Measurements from ENCODE around the gene ENAH.
"Not testable (repeated sequence)": the region's sequence is repeated elsewhere in the genome, so short reads cannot be mapped to it uniquely, and the experiment has no call there.

Gene ENAH

DNA sequence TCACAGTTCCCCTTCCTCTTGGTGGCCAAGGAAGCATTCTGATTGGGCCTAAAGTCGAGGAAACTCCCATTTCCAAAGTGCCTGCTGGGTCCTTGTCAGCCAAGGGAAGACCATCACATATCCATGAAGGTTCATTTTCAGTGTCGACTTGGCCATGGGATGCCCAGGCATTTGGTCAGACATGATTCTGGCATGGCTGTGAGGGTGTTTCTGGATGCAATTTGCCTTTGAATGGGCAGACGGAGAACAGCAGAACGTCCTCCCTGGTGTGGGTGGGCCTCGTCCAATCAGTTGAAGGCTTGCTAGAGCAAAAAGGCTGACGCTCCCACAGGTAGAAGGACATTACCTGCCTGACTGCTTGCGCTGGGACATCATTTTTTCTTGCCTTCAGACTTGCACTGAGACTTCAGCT lies 176.8 kb downstream of the ENAH start:
- H3K27me3 ChIP-seq (ENCODE audit: insufficient read depth, insufficient read length): peaks cover 4% of the 10 kb centered on the region
- no peaks in the 10 kb centered on the region; the same call in 1 of the 2 replicates for H3K9me3 ChIP-seq (ENCODE audit: insufficient read depth, low read length)
- peaks cover 6% of the 10 kb centered on the region for H3K4me1 ChIP-seq (ENCODE audit: insufficient read depth, insufficient read length)
- no peak overlapping the region for H3K9ac ChIP-seq (ENCODE audit: insufficient read length, low read depth)
- no peak overlapping the region for H3K4me3 ChIP-seq (ENCODE audit: insufficient read length, low read depth)
- H3K36me3 ChIP-seq (ENCODE audit: insufficient read depth, insufficient read length, low read length): no peaks in the 10 kb centered on the region
- DNase-seq (ENCODE audit: low read depth, low spot score): no peak
- TF ChIP-seq SUZ12 (IDR thresholded peaks at IDR 0.05; ENCODE audit: extremely low read depth, insufficient read depth, insufficient read length) (no peak), ZNF274 (IDR thresholded peaks at IDR 0.05; ENCODE audit: low read depth, low read length) (no peak), YY1 (IDR thresholded peaks at IDR 0.05; ENCODE audit: insufficient read depth, insufficient read length) (no peak)

DNA sequence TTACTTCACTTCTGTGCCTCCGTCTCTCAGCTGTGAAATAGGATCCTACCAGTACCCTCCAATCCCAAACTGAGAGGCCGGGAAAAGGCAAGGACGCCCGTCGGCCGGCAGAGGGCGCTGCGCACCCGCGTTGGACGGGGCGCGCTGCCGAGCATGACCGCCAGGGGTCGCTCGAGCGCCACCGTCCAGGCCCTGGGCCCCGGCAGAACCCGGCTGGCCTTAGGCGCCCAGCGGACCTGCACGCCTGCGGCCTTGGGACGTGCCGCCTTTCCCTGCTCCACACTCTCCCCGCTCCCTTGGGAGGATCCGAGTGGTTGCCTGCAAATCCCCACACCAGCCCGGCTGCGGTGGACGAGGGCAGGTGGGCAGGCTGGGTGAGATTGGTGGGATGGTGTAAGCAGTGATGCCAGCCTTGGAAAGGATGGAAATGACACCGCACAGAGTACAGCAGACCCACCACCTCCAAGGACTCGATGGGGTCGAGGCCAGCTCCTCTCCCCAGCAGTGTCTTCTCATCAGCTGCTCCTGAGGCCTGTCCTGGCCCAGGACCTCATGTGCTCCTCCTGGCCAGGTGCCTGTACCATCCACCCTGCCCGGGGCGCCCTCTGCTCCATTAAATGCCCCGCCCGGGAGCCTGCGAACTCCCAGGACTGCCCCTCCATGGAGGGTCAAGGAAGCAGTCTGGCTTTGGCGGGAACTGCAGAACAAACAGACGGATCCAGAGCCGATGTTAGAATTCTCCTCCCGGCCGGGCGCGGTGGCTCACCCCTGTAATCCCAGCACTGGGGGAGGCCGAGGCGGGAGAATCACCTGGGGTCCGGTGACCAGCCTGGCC lies 177.7 kb downstream of the ENAH start:
- Histone ChIP-seq H3K36me3 (ENCODE audit: insufficient read depth, insufficient read length, low read length) (no peaks in the 10 kb centered on the region), H3K27me3 (ENCODE audit: insufficient read depth, insufficient read length) (peaks cover 4% of the 10 kb centered on the region), H3K9ac (ENCODE audit: insufficient read length, low read depth) (peak overlapping the region; percentile 34), H3K4me1 (ENCODE audit: insufficient read depth, insufficient read length) (peaks cover 6% of the 10 kb centered on the region), H3K4me3 (ENCODE audit: insufficient read length, low read depth) (no peak overlapping the region), H3K9me3 (ENCODE audit: insufficient read depth, low read length) (no peaks in the 10 kb centered on the region; the same call in 1 of the 2 replicates)
- peak; percentile 68 for DNase-seq (ENCODE audit: low read depth, low spot score)
- no peak for TF ChIP-seq ZNF274 (IDR thresholded peaks at IDR 0.05; ENCODE audit: low read depth, low read length)
- TF ChIP-seq SUZ12 (IDR thresholded peaks at IDR 0.05; ENCODE audit: extremely low read depth, insufficient read depth, insufficient read length): no peak
- no peak for TF ChIP-seq YY1 (IDR thresholded peaks at IDR 0.05; ENCODE audit: insufficient read depth, insufficient read length)

DNA sequence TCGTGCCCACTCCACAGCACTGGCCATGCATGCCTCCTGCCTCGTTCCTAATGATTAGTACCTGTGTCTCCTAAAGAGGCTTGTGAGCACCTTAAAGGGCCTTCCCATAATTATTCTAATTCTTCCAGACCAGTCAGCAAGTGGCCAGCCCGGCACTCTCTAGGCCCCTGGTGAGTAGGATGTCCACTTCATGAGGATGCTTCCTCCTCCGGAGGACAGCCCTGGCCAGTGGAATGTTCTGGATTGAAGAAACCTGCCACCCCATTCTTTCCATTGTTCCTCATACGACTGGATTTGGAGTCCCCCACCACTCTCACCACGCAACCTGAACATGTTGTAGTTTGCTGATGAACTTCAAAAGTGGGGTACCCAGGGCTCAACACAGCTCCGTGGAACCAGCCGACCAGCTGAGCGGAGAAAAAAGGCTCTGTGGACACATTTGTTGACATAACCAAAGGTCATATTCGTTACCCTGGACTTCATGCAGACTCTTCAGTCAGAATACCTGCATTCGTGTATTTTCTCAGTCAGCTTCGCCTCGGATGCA lies 178.4 kb downstream of the ENAH start:
- H3K36me3 ChIP-seq (ENCODE audit: insufficient read depth, insufficient read length, low read length): no peaks in the 10 kb centered on the region
- H3K4me1 ChIP-seq (ENCODE audit: insufficient read depth, insufficient read length): peaks cover 6% of the 10 kb centered on the region
- H3K9me3 ChIP-seq (ENCODE audit: insufficient read depth, low read length): no peaks in the 10 kb centered on the region; the same call in 1 of the 2 replicates
- H3K4me3 ChIP-seq (ENCODE audit: insufficient read length, low read depth): no peak overlapping the region
- TF ChIP-seq ZNF274 (IDR thresholded peaks at IDR 0.05; ENCODE audit: low read depth, low read length) (no peak), YY1 (IDR thresholded peaks at IDR 0.05; ENCODE audit: insufficient read depth, insufficient read length) (no peak), SUZ12 (IDR thresholded peaks at IDR 0.05; ENCODE audit: extremely low read depth, insufficient read depth, insufficient read length) (no peak)
- no peak for DNase-seq (ENCODE audit: low read depth, low spot score)
- peaks cover 4% of the 10 kb centered on the region for H3K27me3 ChIP-seq (ENCODE audit: insufficient read depth, insufficient read length)
- no peak overlapping the region for H3K9ac ChIP-seq (ENCODE audit: insufficient read length, low read depth)

DNA sequence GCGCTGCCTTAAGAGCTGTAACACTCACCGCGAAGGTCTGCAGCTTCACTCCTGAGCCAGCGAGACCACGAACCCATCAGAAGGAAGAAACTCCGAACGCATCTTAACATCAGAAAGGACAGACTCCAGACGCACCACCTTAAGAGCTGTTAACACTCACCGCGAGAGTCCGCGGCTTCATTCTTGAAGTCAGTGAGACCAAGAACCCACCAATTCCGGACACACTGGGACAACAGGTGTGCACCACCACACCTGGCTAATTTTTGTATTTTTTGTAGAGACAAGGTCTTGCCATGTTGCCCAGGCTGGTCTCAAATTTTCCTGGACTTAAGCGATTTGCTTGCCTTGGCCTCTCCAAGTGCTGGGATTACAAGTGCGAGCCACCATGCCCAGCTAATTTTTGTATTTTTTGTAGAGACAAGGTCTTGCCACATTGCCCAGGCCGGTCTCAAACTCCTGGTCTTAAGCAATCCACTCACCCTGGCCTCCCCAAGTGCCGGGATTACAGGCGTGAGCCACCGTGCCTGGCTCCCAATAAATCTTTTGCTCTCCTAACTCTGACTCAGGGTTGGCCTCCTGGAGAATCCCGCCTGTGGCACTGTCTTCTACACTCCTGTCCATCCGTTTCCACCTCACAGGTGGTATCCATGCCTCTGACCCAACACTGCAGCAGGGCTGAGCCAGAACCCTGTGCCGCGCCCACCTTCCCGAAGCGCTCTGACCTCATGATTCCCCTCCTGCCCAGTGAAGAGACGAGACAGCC lies 179.1 kb downstream of the ENAH start:
- not testable (repeated sequence) for H3K9ac ChIP-seq (ENCODE audit: insufficient read length, low read depth)

DNA sequence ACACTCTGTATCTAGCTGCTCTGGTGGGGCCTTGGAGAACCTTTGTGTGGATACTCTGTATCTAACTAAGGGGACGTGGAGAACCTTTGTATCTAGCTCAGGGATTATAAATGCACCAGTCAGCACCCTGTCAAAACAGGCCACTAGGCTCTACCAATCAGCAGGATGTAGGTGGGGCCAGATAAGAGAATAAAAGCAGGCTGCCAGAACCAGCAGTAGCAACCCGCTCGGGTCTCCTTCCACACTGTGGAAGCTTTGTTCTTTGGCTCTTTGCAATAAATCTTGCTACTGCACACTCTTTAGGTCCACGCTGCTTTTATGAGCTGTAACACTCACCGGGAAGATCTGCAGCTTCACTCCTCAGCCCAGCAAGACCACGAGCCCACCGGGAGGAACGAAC lies 179.7 kb downstream of the ENAH start:
- DNase-seq (ENCODE audit: low read depth, low spot score); H3K9ac ChIP-seq (ENCODE audit: insufficient read length, low read depth): not testable (repeated sequence)

More for the DNA sequence above, 179.1 kb downstream of the ENAH start:
- H3K4me1 ChIP-seq (ENCODE audit: insufficient read depth, insufficient read length); H3K27me3 ChIP-seq (ENCODE audit: insufficient read depth, insufficient read length); H3K9me3 ChIP-seq (ENCODE audit: insufficient read depth, low read length); H3K4me3 ChIP-seq (ENCODE audit: insufficient read length, low read depth); H3K36me3 ChIP-seq (ENCODE audit: insufficient read depth, insufficient read length, low read length); DNase-seq (ENCODE audit: low read depth, low spot score): not testable (repeated sequence)

DNA sequence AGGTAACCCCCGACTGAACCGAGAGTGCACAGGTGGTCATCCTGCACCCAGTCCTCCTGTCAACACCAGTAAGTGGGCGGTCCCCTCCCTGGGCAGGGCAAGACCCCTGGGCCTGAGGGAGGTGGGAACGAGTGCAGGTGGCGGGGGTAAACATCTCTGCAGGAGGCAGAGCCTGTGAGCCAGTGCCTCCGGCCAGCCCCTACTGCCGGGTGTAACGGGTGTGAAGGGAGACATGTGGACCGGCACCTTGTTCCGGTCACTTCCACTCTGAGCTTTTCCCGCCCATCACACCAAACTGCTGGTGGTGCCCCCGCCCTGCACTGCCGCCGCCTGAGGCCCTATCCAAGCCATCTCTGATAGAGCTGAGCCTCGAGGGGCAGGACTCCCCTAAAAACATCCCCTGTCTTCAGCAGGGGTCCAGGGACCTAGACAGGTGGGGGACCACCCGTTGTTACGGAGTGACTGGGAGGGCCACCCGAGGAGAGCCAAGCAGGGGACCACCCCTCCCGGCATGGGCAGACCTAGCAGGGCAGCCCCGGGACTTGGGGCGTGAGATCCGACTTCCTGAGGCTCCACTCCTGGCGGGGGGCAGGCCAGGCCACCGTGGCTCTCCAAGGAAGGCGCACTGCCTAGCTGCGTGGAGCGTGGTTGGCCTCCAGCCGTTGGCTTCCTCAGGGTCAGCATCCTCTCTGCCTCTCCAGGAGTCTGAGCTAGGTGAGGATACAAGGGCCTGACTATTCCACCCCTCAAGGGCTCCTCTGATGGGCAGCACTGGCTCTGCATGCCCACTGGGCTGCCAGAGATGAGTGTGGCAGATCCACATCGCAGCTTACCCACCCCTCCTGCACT lies 181.2 kb downstream of the ENAH start:
- Histone ChIP-seq H3K9me3 (ENCODE audit: insufficient read depth, low read length) (no peaks in the 10 kb centered on the region; the same call in 1 of the 2 replicates), H3K36me3 (ENCODE audit: insufficient read depth, insufficient read length, low read length) (no peaks in the 10 kb centered on the region), H3K9ac (ENCODE audit: insufficient read length, low read depth) (no peak overlapping the region)

More for the DNA sequence above, 179.7 kb downstream of the ENAH start:
- H3K4me1 ChIP-seq (ENCODE audit: insufficient read depth, insufficient read length): peaks cover 11% of the 10 kb centered on the region
- H3K36me3 ChIP-seq (ENCODE audit: insufficient read depth, insufficient read length, low read length); H3K27me3 ChIP-seq (ENCODE audit: insufficient read depth, insufficient read length); H3K4me3 ChIP-seq (ENCODE audit: insufficient read length, low read depth); H3K9me3 ChIP-seq (ENCODE audit: insufficient read depth, low read length): not testable (repeated sequence)

More for the DNA sequence above, 181.2 kb downstream of the ENAH start:
- Histone ChIP-seq H3K4me3 (ENCODE audit: insufficient read length, low read depth) (no peak overlapping the region), H3K27me3 (ENCODE audit: insufficient read depth, insufficient read length) (peaks cover 4% of the 10 kb centered on the region), H3K4me1 (ENCODE audit: insufficient read depth, insufficient read length) (peaks cover 13% of the 10 kb centered on the region)
- DNase-seq (ENCODE audit: low read depth, low spot score): no peak
- no peak for TF ChIP-seq SUZ12 (IDR thresholded peaks at IDR 0.05; ENCODE audit: extremely low read depth, insufficient read depth, insufficient read length)
- no peak for TF ChIP-seq YY1 (IDR thresholded peaks at IDR 0.05; ENCODE audit: insufficient read depth, insufficient read length)
- TF ChIP-seq ZNF274 (IDR thresholded peaks at IDR 0.05; ENCODE audit: low read depth, low read length): no peak
